ENCODE data around the gene C17orf113.

DNA sequence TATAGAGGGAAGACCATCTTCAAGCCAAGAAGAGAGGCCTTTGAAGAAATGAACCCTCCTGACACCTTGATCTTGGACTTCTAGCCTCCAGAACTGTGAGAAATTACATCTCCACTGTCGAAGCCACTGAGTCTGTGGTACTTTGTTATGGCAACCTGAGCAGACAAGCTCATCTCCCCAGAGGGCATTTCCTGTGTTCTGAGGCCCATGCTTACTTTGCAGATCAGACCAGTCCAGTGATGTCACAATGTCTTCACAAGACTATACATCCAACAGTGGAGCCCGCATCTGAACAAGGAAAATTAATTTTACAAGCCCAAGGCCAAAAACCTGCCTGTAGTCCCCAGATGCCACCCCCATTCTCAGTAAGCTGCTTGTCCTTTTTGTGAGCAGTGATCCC, 14.8 kb upstream of the C17orf113 start:
- TF ChIP-seq, protein P1, sequence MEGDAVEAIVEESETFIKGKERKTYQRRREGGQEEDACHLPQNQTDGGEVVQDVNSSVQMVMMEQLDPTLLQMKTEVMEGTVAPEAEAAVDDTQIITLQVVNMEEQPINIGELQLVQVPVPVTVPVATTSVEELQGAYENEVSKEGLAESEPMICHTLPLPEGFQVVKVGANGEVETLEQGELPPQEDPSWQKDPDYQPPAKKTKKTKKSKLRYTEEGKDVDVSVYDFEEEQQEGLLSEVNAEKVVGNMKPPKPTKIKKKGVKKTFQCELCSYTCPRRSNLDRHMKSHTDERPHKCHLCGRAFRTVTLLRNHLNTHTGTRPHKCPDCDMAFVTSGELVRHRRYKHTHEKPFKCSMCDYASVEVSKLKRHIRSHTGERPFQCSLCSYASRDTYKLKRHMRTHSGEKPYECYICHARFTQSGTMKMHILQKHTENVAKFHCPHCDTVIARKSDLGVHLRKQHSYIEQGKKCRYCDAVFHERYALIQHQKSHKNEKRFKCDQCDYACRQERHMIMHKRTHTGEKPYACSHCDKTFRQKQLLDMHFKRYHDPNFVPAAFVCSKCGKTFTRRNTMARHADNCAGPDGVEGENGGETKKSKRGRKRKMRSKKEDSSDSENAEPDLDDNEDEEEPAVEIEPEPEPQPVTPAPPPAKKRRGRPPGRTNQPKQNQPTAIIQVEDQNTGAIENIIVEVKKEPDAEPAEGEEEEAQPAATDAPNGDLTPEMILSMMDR (IDR thresholded peaks at IDR 0.05 in 4 of 5, conservative IDR thresholded peaks at IDR 0.05 in 1 of 5) = no peak
- TF ChIP-seq POLR2A (IDR thresholded peaks at IDR 0.05) = no peak
